SK-N-SH (cell line): Measurements from ENCODE around the gene SFXN4. TPM values are rescaled to one million over a fixed set of nuclear protein-coding genes. Genes with fewer than 3 reads are reported as not detected.

ENCODE experiments used
- CTCF ChIA-PET: fragments of 300-600, 350-600 bp; formaldehyde crosslinking; extraction: SDS; loops from one replicate; lab custom pipeline; 2021; lab: Yijun Ruan, JAX
- POLR2A ChIA-PET: fragments of 350-600 bp; sonication (Branson Sonifier 250); formaldehyde crosslinking; extraction: SDS; loops from one replicate; lab custom pipeline; 2020; ENCODE audit warnings: antibody characterized with exemption, inconsistent platforms; lab: Yijun Ruan, JAX
- DNase-seq: peaks from one replicate; pipeline ENCODE4 v3.0.0; 2012
- H2AFZ ChIP-seq: fragments of 200-600 bp; sonication (generic); 2 replicates; pipeline ENCODE4 v1.8.1; 2016; ENCODE audit warnings: antibody characterized with exemption, mild to moderate bottlenecking, low read depth
- H3F3A ChIP-seq: fragments of 200-600 bp; sonication (generic); replicated peaks from 2 replicates; pipeline ENCODE3; 2016; ENCODE audit warnings: antibody characterized with exemption, mild to moderate bottlenecking; ENCODE audit not compliant: insufficient read depth
- H3K27ac ChIP-seq, 2 experiments: fragments of 200-500 bp in 1 of 2; fragments of 200-600 bp in 1 of 2; sonication (Bioruptor generic) in 1 of 2; sonication (generic), shearing (Covaris generic) in 1 of 2; 2 replicates each; pipeline versions ENCODE4 v1.5.1 to v1.6.1; 2014 to 2016; ENCODE audit warnings: low read depth in 2 of 2, inconsistent platforms in 1 of 2, low read length in 1 of 2, mild to moderate bottlenecking in 1 of 2, mixed read lengths in 1 of 2
- H3K27me3 ChIP-seq: fragments of 200-600 bp; sonication (generic), shearing (Covaris generic); 2 replicates; pipeline ENCODE4 v1.6.1; 2016; ENCODE audit warnings: mixed run types; ENCODE audit not compliant: insufficient read depth
- H3K36me3 ChIP-seq, 2 experiments: fragments of 200-500 bp in 1 of 2; fragments of 200-600 bp in 1 of 2; sonication (Bioruptor generic) in 1 of 2; sonication (generic) in 1 of 2; replicated peaks in 1 of 2; 2 replicates each; pipeline versions ENCODE3 to v1.5.1; 2014 to 2016; ENCODE audit warnings: low read length in 1 of 2, mild to moderate bottlenecking in 1 of 2; ENCODE audit not compliant: insufficient read depth in 2 of 2, control insufficient read depth in 1 of 2
- H3K4me1 ChIP-seq, 2 experiments: fragments of 200-500 bp in 1 of 2; fragments of 200-600 bp in 1 of 2; sonication (Bioruptor generic) in 1 of 2; sonication (generic), shearing (Covaris generic) in 1 of 2; 2 replicates each; pipeline versions ENCODE4 v1.5.1 to v1.6.1; 2014 to 2016; ENCODE audit warnings: low read depth in 1 of 2, low read length in 1 of 2, mixed run types in 1 of 2; ENCODE audit not compliant: insufficient read depth in 2 of 2, control insufficient read depth in 1 of 2
- H3K4me2 ChIP-seq: fragments of 200-600 bp; sonication (generic), shearing (Covaris generic); 2 replicates; pipeline ENCODE4 v1.6.1; 2017; ENCODE audit warnings: mixed run types
- H3K4me3 ChIP-seq, 2 experiments: fragments of 200-500 bp in 1 of 2; fragments of 200-600 bp in 1 of 2; sonication (Bioruptor generic) in 1 of 2; sonication (generic), shearing (Covaris generic) in 1 of 2; 2 replicates each; pipeline versions ENCODE4 v1.5.1 to v1.8.1; 2014 to 2016; ENCODE audit warnings: low read depth in 2 of 2, inconsistent platforms in 1 of 2, low read length in 1 of 2, mild to moderate bottlenecking in 1 of 2, mixed read lengths in 1 of 2, moderate library complexity in 1 of 2
- H3K79me2 ChIP-seq: fragments of 200-600 bp; sonication (generic); 2 replicates; pipeline ENCODE4 v1.8.1; 2017; ENCODE audit warnings: mild to moderate bottlenecking; ENCODE audit not compliant: insufficient read depth
- H3K9ac ChIP-seq: fragments of 200-600 bp; sonication (generic); 2 replicates; pipeline ENCODE4 v1.6.1; 2017; ENCODE audit warnings: mixed run types
- H3K9me2 ChIP-seq: fragments of 200-600 bp; sonication (generic); 2 replicates; pipeline ENCODE4 v1.6.1; 2017; ENCODE audit warnings: mixed run types
- H3K9me3 ChIP-seq: fragments of 200-600 bp; sonication (generic); 2 replicates; pipeline ENCODE4 v1.6.1; 2017; ENCODE audit warnings: mixed run types, mild to moderate bottlenecking, moderate library complexity
- H4K20me1 ChIP-seq: fragments of 200-600 bp; sonication (generic); 2 replicates; pipeline ENCODE4 v1.6.1; 2017; ENCODE audit warnings: mild to moderate bottlenecking, mixed run types; ENCODE audit not compliant: insufficient read depth
- CHD2 ChIP-seq: fragments of 150-350 bp; IDR thresholded peaks from 2 replicates; pipeline ENCODE4 v1.6.1; 2018; ENCODE audit warnings: low read length; ENCODE audit not compliant: partially characterized antibody
- CTCF ChIP-seq: fragments of 200-600 bp; sonication (generic); IDR thresholded peaks from 2 replicates; pipeline ENCODE4 v1.6.1; 2017; ENCODE audit warnings: antibody characterized with exemption, mild to moderate bottlenecking, moderate library complexity
- ELF1 ChIP-seq: IDR thresholded peaks from 2 replicates; pipeline ENCODE4 v1.4.0; 2012
- FOXJ3 ChIP-seq: sonication (generic); formaldehyde crosslinking; IDR thresholded peaks from 2 replicates; pipeline ENCODE4 v1.5.1; 2020; ENCODE audit warnings: mild to moderate bottlenecking, missing genetic modification reagents
- FOXM1 ChIP-seq: IDR thresholded peaks from 2 replicates; pipeline ENCODE4 v1.4.0; 2012; ENCODE audit warnings: low read depth, mild to moderate bottlenecking
- JUND ChIP-seq: IDR thresholded peaks from 2 replicates; pipeline ENCODE4 v1.4.0; 2012
- MEF2A ChIP-seq: IDR thresholded peaks from 2 replicates; pipeline ENCODE4 v1.4.0; 2012; ENCODE audit warnings: low read depth, borderline replicate concordance
- MXI1 ChIP-seq: IDR thresholded peaks from 2 replicates; pipeline ENCODE4 v1.6.1; 2012; ENCODE audit warnings: mild to moderate bottlenecking, low read depth, low read length, improper control_type of control experiment
- NRF1 ChIP-seq: IDR thresholded peaks from 2 replicates; pipeline ENCODE4 v1.6.1; 2012; ENCODE audit warnings: low read depth, mild to moderate bottlenecking, low read length
- RAD21 ChIP-seq: IDR thresholded peaks from 2 replicates; pipeline ENCODE4 v1.6.1; 2012; ENCODE audit warnings: mild to moderate bottlenecking, low read length
- RCOR1 ChIP-seq: fragments of 150-350 bp; IDR thresholded peaks from 2 replicates; pipeline ENCODE4 v1.6.1; 2017; ENCODE audit warnings: antibody characterized with exemption, low read length
- REST ChIP-seq: IDR thresholded peaks from 2 replicates; pipeline ENCODE4 v1.6.1; 2012; ENCODE audit warnings: mild to moderate bottlenecking, low read depth, low read length, moderate library complexity
- RFX5 ChIP-seq: IDR thresholded peaks from 2 replicates; pipeline ENCODE4 v1.6.1; 2012; ENCODE audit warnings: mild to moderate bottlenecking, improper control_type of control experiment, low read length
- RXRA ChIP-seq: IDR thresholded peaks from 2 replicates; pipeline ENCODE4 v1.4.0; 2012; ENCODE audit warnings: low read depth, mild to moderate bottlenecking, borderline replicate concordance
- SIN3A ChIP-seq: IDR thresholded peaks from 2 replicates; pipeline ENCODE4 v1.6.1; 2012; ENCODE audit warnings: low read depth, mild to moderate bottlenecking, low read length, moderate library complexity, borderline replicate concordance
- SMC3 ChIP-seq: IDR thresholded peaks from 2 replicates; pipeline ENCODE4 v1.6.1; 2012; ENCODE audit warnings: low read depth, low read length, improper control_type of control experiment
- TEAD4 ChIP-seq: IDR thresholded peaks from 2 replicates; pipeline ENCODE4 v1.4.0; 2012; ENCODE audit warnings: mild to moderate bottlenecking, borderline replicate concordance; ENCODE audit not compliant: insufficient read depth
- USF2 ChIP-seq: fragments of 150-350 bp; IDR thresholded peaks from 2 replicates; pipeline ENCODE4 v1.6.1; 2017; ENCODE audit warnings: antibody characterized with exemption, low read length, low read depth, borderline replicate concordance
- YY1 ChIP-seq: IDR thresholded peaks from 2 replicates; pipeline ENCODE4 v1.4.0; 2012; ENCODE audit warnings: low read depth, mild to moderate bottlenecking
- ZBTB33 ChIP-seq: IDR thresholded peaks from 2 replicates; pipeline ENCODE4 v1.4.0; 2012; ENCODE audit warnings: low read depth, borderline replicate concordance
- WGBS: methylation state at CpG from one replicate; pipeline ENCODE4 v1.1.6; 2017; ENCODE audit warnings: low lambda C conversion rate; 5-methylcytosine and 5-hydroxymethylcytosine counted together
- polyA plus RNA-seq, 3 experiments: library from polyadenylated mRNA; depleted of rRNA; stranded (reverse); fragments of >200 nt; gene quantifications; 2 replicates each; pipeline ENCODE4 v1.2.3, GENCODE V29; 2012
- TF ChIP-seq, protein P1 (sequence below): IDR thresholded peaks from 2 replicates; pipeline ENCODE4; 2012

Gene SFXN4
- polyA plus RNA-seq, 1 of the 3 experiments (the other 2 are of a cell fraction) = 24.2 TPM

- Histone ChIP-seq H3K4me2 (no peak overlapping the region), H3K4me1 (no peaks in the 10 kb centered on the region), H4K20me1 (no peaks in the 10 kb centered on the region), H3K36me3 (peaks cover 3% of the 10 kb centered on the region in 2 experiments), H3K4me3 (no peak overlapping the region), H3K9me3 (no peaks in the 10 kb centered on the region), H2AFZ (no peak overlapping the region), H3K9me2 (no peaks in the 10 kb centered on the region), H3K79me2 (no peaks in the 10 kb centered on the region), H3F3A (peaks cover 9% of the 10 kb centered on the region), H3K27ac (no peak overlapping the region), H3K27me3 (no peaks in the 10 kb centered on the region), H3K9ac (no peak overlapping the region)
- POLR2A ChIA-PET = no interaction called here
- WGBS = 92% methylated on average over 13 of the region's 13 CpGs
- CTCF ChIA-PET = interaction anchor here (0.7 to 3.4 kb wide), 5 partner anchors 25 to 277 kb away, joined by 3 to 16 read pairs (median 3); partner anchors contain the start of gene GRK5
- TF ChIP-seq YY1 (no peak), JUND (no peak), RFX5 (no peak), NRF1 (no peak), ZBTB33 (no peak), ELF1 (no peak), CTCF (peak; percentile 52), SIN3A (no peak), REST (no peak), RCOR1 (no peak), FOXM1 (no peak), MXI1 (no peak), MEF2A (no peak), RXRA (no peak), SMC3 (peak; percentile 34), TEAD4 (no peak), USF2 (no peak), RAD21 (peak; percentile 72), CHD2 (no peak), FOXJ3 (CRISPR knock-in tag) (no peak)
- TF ChIP-seq, protein P1, sequence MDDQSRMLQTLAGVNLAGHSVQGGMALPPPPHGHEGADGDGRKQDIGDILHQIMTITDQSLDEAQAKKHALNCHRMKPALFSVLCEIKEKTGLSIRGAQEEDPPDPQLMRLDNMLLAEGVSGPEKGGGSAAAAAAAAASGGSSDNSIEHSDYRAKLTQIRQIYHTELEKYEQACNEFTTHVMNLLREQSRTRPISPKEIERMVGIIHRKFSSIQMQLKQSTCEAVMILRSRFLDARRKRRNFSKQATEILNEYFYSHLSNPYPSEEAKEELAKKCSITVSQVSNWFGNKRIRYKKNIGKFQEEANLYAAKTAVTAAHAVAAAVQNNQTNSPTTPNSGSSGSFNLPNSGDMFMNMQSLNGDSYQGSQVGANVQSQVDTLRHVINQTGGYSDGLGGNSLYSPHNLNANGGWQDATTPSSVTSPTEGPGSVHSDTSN = no peak
- DNase-seq = peak; percentile 62
Observed at GRCh38 chr10:119139464-119140067, 25.9 kb downstream of the SFXN4 start.
